ENCODE measurements around the gene SECISBP2.
"Not testable (repeated sequence)": the region's sequence is repeated elsewhere in the genome, so short reads cannot be mapped to it uniquely, and the experiment has no call there.

The SECISBP2 gene

GRCh38 chr9:89309608-89310474 lies 8.5 kb upstream of the SECISBP2 start:
- DNase-seq = no peak

DNA sequence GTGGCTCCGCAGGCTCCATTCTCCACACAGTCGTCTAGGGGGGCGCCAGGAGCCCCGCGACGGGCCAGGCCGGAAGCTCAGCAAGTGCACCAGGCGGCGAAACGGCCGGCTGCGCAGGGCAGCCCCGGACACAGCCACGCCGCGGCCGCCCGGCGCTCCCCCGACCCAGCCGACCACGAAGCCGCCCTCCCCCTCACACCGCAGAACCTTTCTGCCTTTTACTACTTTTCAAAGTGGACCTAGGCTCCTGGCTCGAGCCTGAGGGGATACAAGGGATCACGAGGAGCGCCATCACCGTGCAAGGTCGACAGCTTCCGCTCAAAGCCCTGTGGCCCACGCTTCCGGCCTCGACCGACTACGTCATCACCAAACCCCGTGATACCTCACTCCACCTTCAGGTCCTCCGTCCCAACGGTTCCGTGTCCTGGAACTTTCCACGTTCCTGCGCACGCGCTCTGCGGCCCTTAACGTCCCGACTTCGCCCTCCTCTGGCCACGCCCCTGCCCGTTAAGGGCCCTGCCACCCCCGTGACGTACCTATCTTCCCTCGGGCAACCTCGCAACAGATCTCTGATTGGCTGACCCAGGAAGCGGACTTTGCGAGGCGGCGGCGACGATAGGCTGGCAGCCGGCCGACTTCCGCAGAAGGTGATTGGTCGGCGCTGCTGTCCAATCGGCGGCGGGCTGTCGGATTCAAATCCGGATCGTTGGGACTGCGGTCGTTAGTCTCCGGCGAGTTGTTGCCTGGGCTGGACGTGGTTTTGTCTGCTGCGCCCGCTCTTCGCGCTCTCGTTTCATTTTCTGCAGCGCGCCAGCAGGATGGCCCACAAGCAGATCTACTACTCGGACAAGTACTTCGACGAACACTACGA lies 7.6 kb upstream of the SECISBP2 start, which contains the start of gene CKS2:
Gene CKS2, plus strand, starts transcription at position 721 of the 871 bp plus-strand sequence. Its CDS starts 98 bp downstream, at position 819.
- DNase-seq = peak; percentile 98 to 99

DNA sequence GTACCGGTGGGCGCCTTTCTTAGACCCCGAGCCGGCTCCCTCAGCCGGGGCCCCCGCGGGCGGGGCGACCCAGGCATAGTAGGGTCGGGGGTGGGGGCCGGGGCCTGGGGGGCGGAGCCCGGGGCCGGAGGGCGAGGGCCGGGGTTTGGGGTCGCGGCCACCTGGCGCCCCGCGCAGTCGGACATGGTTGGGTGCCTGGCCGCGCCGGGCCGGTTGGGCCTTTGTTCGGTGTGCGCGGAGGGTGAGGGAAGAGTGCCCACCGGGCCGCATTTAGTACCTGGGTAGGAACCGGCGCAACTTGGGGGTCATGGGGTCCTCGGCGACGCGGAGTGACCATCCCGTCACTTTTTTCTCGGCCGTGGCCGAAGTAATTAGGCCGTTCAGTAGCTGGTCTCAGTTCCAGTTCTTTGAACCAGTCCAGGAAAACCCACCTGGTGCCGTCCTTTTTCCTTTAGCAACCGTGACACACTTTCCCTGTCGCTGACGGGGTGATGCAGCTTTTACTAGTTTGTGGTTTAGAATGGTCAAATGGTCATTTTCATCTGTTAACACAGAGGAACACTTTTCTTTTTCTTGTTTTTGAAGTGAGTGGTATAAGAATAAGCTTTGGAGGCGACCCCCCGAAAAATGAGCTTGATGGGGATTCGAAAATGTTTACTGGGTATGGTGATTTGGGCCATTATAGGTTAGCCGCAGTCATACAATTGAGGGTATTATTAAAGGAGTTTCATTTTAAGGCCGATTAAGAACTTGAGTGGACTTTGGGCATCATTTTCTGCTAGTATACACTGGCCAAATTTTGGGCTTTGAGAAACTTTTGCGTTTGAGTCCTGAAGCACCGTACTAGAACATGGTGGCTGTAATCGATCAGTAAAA lies 6.7 kb upstream of the SECISBP2 start:
- no peak for DNase-seq

GRCh38 chr9:89312222-89312571 lies 6.1 kb upstream of the SECISBP2 start:
- DNase-seq = no peak

GRCh38 chr9:89313842-89314241 lies 4.5 kb upstream of the SECISBP2 start:
- no peak for DNase-seq

DNA sequence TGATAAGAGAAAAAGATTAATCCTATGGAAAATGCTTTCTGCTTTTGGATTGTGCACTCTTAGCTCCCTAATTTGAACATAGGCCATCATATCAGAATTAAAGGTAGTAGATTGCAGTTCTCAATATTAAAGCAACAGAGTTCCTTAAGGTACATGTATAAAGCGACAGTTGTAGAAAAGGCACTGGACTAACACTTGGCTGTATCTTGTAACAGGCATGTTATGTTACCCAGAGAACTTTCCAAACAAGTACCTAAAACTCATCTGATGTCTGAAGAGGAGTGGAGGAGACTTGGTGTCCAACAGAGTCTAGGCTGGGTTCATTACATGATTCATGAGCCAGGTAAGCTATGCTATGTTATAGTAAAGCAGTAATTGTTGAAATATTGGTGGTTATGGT lies 3.3 kb upstream of the SECISBP2 start:
- no peak for DNase-seq

DNA sequence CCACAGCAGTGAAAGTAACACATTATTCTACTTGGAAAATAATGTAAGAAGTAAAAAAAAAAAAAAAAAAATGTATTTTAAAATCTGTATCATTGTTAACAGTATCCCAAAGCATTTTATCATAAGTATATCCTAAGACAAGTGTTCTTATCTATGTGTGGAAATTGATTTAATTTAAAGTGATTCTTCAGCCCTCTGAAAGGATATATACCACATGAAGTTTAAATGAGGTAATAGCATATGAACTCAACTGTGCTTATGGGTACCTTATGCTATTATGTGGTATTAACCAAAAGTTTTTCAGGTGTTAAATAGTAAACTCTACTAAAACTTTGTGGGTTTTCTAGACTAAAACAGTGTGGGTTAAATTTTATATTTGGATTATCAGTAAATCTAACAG lies 2.8 kb upstream of the SECISBP2 start:
- DNase-seq = no peak

GRCh38 chr9:89317282-89317681 lies 1.0 kb upstream of the SECISBP2 start:
- no peak for DNase-seq

DNA sequence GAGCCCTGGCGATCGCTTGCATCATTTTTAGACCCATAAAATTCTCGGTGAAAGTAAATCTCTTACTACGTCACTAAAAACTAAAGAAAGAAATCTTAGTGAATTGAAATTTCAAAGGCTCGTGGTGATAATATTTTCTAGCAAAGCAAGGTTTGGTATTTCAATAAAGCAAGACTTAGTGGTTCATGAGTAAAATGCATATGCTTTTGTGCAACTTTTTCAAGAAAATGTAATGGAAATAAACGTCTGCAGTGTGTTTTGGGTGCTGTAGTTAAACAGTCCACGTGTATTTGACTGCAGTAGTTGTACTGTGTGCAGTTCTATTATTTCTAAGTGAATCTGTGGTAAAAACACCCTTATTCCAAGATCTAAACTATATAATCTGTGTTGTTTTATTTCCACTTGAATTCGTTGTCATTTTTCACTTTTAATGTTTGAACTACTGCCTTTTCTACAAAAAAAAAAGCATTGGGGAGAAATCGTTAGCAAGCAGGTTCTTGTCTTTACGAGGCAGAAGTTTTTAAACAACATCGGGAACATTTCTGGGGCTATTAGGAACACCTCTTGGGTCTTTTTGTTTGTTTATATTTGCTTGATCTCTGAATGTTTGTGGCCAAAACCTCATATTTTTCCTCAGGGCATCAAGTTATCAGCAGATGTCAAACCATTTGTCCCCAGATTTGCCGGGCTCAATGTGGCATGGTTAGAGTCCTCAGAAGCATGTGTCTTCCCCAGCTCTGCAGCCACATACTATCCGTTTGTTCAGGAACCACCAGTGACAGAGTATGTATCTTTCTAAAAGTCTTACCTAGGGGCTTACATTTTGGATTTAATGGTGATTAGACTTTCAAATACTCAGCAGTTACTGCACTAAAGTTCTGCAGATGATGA lies 960 bp downstream of the SECISBP2 start:
- no peak for DNase-seq

- DNase-seq = no peak
Measured at GRCh38 chr9:89323390-89323789, 5.1 kb downstream of the SECISBP2 start.

DNA sequence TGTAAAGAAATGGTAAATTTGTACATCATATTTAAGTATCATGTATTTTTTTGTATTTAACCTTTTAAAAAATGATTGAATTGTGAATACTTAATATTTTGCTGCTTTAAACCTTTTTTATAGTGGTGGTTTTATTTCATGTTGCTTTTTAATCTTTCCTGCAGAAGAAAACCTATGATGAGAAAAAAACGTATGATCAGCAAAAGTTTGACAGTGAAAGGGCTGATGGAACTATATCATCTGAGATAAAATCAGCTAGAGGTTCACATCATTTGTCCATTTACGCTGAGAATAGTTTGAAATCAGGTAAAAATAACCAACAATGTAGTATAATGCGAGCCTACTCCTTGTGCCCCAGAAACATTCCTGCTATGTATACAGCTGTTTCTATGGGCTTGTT lies 7.4 kb downstream of the SECISBP2 start:
- DNase-seq = no peak

- DNase-seq = no peak
Measured at GRCh38 chr9:89328064-89328463, 9.8 kb downstream of the SECISBP2 start.

DNA sequence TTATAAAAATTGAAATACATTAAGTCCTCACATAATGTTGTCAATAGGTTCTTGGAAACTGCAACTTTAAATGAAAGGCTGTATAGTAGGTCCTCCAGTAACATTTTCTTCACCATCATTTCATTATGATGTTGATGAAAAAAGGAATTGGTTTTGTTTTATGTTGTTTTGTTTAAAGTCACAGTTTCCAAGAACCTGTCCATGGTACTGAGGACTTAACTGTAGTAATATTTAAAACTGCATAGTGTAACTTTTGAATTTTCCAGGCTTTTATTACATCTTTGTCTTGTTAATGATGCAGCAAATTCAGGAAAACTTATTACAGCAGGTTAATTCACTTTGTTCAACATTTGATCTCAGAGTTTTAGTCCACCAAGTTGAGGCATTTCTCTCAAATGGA lies 11.6 kb downstream of the SECISBP2 start:
- DNase-seq = no peak

GRCh38 chr9:89330513-89330912 lies 12.2 kb downstream of the SECISBP2 start:
- no peak for DNase-seq

GRCh38 chr9:89339807-89340206 lies 21.5 kb downstream of the SECISBP2 start:
- DNase-seq = no peak

DNA sequence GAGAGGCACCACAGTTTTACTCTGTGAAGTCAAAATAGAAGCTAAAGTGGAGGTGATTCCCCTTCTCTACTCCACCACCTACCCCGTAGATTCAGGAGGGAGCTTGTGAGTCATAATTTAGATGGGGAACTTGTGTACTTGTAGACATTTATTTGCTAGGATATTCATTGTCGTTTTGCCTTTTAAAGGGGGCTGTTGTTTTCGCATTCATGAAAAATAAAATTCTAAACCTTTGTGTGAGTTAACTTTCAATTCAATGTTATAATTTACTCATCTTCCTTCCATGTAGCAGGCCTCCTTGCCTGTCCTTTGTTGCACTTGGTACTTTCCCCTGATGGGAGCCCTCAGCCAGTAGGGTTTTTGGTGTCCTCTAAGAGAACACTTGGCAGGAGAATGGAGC lies 22.0 kb downstream of the SECISBP2 start:
- DNase-seq = no peak

GRCh38 chr9:89342213-89342612 lies 23.9 kb downstream of the SECISBP2 start:
- DNase-seq = no peak

DNA sequence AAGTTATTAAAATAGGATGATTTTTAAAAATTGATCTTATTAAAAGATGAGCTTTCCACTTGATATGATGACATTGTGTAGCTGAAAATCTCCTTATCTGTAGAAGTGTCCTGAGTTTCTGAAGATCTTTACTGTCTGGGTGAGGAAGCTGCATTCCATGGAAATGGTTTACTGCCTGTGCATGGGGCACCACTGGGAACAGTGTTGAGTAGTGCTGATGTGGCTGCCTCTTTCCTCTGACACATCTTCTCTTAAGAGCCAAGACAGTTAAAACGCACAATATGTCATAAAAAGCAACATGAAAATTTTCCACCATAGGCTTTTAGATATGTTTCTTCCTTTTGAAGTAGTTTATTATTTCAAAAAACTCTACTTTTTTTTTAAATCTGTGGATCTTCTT lies 24.6 kb downstream of the SECISBP2 start:
- no peak for DNase-seq

DNA sequence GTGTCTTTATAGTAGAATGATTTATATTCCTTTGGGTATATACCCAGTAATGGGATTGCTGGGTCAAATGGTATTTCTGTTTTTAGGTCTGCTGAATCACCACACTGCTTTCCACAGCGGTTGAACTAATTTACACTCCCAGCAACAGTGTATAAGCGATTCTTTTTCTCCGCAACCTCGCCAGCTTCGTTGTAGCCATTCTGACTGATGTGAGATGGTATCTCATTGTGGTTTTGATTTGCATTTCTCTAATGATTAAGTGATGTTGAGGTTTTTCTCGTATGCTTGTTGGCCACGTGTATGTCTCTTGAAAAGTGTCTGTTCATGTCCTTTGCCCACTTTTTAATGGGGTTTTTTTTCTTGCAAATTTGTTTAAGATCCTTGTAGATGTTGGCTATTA lies 25.5 kb downstream of the SECISBP2 start:
- not testable (repeated sequence) for DNase-seq

- DNase-seq = no peak
Measured at GRCh38 chr9:89345476-89345875, 27.2 kb downstream of the SECISBP2 start.

DNA sequence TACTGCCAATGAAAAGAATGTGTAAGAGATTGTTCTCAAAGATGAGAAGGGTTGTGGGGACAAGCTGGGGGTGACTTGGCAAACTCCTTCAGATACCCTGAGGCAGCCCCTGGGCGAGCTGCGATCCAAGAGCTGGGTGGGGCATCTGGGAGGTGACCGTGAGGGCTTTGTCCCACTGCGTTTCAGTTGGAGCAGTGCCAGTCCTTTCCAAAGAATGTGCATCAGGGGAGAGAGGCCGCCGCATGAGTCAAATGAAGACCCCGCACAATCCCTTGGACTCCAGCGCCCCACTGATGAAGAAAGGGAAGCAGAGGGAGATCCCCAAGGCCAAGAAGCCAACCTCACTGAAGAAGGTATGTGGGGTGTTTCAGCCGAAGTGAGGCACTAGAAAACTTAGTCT lies 28.4 kb downstream of the SECISBP2 start:
- DNase-seq = no peak

GRCh38 chr9:89347651-89348050 lies 29.4 kb downstream of the SECISBP2 start:
- no peak for DNase-seq

All from stimulated activated CD4-positive, alpha-beta T cell treated with anti-CD3 and anti-CD28 coated beads, Interleukin-2, amount 100 ng/mL, for 48 hours (primary cell).